T47D (cell line): ENCODE measurements around the gene C11orf65.
"Not testable (repeated sequence)": the region's sequence is repeated elsewhere in the genome, so short reads cannot be mapped to it uniquely, and the experiment has no call there.

Experiments
- DNase-seq, 2 experiments: peaks; one replicate each; pipeline versions ENCODE4 v3.0.0 to v3.0.0-alpha.2; 2011 to 2012; ENCODE audit warnings: low read depth in 1 of 2, low spot score in 1 of 2
- JUND ChIP-seq: IDR thresholded peaks from 2 replicates; pipeline ENCODE4 v1.6.1; 2012; ENCODE audit warnings: low read depth
- in situ Hi-C: cut with HindIII; loops from 2 replicates; pipeline ENCODE4 v1.10.0; 2016; ENCODE audit warnings: low sequenced_read_pairs, low pct_unique_long_range_greater_than_20kb

The C11orf65 gene

DNA sequence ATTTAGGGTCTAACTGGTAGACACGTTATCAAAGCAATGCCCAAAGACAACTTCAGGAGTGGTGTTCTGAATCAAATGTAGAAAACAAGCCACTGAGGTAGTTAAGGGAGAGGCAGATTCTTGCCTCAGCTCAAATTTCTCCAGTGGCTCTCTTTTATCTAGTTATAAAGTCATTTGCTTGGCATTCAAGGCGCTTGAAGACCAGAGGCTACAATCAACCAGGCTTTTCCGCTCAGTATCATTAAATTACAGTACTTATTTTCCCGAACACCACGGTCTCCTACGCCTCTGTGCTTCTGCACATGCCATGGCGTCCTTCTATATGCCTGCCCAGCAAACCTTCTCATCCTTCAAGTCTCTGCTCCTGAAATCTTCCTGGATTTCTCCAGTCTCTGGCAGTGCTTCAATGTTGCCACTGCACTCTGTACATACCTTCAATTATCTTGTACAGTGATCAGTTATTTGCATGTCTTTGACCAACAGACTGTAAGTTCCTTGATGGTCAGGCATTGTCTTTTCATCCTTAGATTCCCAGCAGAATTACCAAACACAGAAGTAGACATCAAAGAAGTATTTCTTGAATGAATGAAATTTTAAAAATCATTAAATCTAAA lies 29.4 kb upstream of the C11orf65 start:
- no peak for TF ChIP-seq JUND
- in situ Hi-C loops, result no loop called here
- DNase-seq, result peak; percentile 59 to 82

DNA sequence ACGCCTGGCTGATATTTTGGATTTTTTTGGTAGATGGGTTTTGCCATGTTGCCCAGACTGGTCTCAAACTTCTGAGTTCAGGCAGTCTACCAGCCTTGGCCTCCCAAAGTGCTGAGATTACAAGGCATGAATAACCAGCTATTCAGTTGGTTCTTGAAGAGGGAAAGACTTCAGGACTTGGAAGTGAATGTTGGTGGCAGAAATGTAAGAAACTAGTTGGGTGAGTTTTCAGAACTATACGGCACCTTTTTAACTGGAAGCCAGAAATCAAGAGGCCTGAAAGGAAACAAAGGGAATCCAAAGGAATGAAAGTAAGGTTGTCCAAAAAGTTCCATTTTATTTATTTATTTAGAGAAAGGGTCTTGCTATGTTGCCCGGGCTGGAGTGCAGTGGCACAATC lies 28.0 kb upstream of the C11orf65 start:
- peak in 1 of 2 experiments; percentile 30 for DNase-seq
- in situ Hi-C loops, result no loop called here
- no peak for TF ChIP-seq JUND

DNA sequence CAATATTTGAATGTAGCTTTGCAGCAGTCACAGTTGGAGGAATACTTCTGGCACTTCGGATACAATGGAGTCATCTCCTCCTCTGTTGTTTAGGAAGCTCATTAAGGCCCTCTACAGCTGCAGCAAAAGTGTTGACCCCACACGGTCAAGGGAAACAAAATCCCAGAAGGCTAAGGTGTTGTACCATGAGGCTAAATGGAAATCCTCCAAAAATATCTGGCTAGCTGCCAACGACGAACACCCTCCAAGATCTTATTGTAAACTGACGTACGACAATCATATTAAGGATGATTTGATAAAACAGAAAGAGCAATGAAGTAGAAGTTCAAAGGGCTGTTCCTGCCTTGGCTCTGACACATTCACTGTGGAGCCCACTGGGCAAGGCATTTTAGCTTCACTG lies 26.9 kb upstream of the C11orf65 start:
- DNase-seq, result no peak
- no peak for TF ChIP-seq JUND
- in situ Hi-C loops, result no loop called here

DNA sequence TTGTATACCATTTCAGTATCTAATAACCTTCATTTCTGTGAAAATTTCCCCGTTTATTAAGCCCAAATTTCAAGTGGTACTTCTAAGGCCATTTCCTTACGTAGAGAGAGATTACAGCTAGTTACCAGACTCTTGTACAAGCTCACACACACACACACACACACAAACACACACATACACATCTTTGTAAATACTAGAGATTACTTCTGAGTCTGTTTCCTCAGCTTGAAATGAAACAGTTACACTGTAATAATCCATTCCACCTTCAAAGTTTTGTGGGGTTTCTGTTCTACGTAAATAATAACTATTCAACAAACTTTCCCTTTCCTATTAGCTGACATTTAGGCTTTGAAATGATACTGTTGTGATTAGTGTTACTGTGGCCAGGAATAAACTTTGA lies 24.6 kb upstream of the C11orf65 start:
- no peak for TF ChIP-seq JUND
- no peak for DNase-seq
- in situ Hi-C loops, result no loop called here

DNA sequence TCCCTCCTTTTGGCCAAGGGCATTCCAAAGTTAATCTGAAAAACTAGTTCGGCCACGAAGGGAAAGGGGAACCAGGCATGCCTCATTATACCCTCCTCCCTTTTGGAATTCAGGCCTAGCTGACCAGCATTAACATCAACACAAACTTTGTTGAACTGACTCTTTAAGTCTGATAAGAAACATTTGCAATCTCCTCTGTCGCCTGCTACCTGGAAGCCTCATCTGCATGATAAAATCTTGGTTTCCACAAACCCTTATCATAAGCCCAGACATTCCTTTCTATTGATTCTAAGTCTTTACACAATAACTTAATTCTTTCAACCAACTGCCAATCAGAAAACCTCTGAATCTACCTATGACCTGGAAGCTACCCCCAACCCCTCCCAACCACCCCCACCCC lies 19.5 kb upstream of the C11orf65 start:
- no peak for TF ChIP-seq JUND
- DNase-seq, result no peak
- in situ Hi-C loops, result no loop called here

DNA sequence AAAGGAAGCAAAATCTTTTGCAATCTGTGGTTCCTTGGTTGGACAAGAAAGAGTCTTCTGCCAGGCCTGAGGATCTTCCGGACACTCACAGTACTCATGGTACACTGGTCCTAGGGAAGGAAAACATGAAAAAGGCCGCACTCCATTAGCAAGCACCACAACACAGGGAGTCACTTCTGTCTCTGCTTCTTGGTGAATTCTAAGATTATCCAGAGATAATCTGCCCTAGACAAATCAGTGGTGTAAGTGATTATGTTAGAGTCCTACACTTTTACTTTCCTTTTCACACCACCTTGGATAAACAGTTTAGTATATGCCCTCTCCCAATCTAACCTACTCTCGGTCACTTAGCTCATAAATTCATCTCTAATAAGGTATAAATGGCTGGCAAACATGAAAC lies 19.0 kb upstream of the C11orf65 start:
- no peak for DNase-seq
- TF ChIP-seq JUND, result no peak
- in situ Hi-C loops, result no loop called here

DNA sequence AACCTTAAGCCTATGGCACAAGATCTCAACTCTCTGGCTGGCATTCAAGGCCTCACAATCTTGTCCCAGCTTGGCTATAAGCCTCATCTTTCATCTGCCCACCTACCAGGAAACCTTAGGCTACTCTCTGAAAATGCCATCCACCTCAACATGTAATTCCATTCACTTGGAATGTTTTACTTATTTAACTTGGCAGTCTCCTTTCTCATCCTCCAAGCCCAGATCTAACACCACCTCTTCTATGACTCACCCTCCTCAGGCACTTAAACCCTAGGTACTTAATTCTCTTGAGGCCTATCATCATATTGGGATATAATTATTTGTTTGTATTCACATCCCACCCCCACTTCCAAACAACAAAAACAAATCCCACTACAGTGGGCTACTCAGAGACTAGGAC lies 15.8 kb upstream of the C11orf65 start:
- in situ Hi-C loops, result no loop called here
- TF ChIP-seq JUND, result no peak
- peak in 1 of 2 experiments; percentile 31 for DNase-seq

DNA sequence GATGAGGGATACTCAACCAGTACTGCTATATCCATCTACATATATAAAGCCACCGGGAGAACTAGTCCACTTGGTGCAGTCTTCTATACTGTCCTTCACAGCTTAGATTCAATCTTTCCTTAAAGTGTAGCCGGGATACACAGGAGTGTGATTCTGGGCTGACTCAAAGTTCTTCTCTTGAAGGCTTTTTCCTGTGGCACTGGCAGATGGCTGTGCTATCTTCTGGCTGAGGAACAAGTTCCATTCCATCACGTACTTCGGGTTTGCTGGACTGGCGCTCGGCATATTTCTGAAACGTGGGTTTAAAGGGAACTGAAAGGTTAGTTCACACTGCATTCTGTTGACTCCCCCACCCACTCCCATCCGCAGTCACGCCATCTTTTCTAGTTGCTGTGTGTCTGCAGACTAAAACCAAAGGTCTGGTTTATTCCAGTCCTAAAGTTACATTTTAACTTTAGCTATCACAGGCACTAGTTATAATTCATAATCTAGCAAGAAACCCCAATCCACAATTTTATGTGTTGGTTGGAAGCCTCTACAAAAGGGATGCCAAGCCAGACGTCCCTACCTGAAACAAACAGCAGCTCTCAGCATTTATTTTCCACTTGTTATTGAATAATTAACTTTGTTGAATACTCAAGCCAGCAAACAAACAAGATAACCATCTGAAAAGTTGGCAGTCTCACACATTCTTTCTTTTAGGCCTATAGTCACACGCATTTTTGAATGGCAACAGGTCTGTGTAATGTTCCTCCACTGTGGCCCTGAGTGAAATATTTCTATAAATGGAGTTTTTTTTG lies 7.5 kb upstream of the C11orf65 start:
- TF ChIP-seq JUND, result no peak; the same call in 1 of the 2 replicates
- in situ Hi-C loops, result no loop called here
- peak; percentile 37 to 84 for DNase-seq

DNA sequence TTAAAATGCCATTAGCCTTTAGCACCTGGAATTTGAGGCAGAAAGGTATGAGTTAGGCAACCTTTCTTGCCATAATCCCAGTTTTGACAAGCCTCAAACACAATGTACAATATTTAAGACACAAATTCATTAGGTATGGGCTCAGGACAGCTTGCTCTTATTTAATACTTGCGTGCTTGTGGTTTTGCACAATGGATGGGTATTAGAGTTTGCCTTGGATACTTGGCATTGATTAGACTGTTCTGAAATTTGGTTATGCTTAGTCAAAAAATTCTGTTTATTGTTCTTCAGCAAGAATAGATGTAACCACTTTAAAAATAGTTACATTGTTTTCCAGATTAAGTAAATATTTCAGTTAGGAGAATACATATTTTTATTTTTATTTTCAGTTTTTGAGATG lies 5.4 kb upstream of the C11orf65 start:
- no peak for DNase-seq
- in situ Hi-C loops, result no loop called here
- TF ChIP-seq JUND, result no peak

DNA sequence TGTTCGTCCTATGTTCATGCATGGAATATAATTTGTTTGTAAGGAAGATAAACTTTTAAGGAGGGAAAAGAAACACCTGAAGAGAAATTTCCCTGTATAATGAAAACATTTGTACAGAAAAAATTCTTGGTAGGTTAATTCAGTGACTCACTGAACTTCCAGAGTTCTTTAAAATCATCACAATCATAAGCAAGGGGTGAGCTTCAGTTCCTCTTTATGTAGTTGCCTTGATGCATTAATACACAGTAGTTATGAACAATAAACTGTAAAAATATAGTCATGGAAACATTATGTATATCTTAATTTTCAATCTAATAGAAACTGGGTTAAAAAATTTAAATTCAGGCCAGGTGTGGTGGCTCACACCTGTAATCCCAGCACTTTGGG lies 1.1 kb upstream of the C11orf65 start:
- no peak for TF ChIP-seq JUND
- in situ Hi-C loops, result no loop called here
- no peak for DNase-seq

DNA sequence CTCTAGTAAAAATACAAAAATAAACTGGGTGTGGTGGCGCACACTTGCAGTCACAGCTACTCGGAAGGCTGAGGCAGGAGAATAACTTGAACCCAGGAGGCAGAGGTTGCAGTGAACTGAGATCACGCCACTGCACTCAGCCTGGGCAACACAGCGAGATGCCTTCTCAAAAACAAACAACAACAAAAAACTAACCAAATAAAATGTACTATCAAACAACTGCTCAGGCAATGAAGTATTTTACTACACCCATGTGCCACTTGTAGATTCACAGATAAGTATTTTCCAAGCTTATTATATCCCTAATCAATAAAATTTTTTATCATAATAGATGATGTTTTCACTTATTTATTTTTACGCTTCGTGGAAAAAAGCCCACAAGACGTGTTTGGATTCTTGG lies 924 bp downstream of the C11orf65 start:
- DNase-seq, result no peak
- no peak for TF ChIP-seq JUND
- in situ Hi-C loops, result no loop called here

DNA sequence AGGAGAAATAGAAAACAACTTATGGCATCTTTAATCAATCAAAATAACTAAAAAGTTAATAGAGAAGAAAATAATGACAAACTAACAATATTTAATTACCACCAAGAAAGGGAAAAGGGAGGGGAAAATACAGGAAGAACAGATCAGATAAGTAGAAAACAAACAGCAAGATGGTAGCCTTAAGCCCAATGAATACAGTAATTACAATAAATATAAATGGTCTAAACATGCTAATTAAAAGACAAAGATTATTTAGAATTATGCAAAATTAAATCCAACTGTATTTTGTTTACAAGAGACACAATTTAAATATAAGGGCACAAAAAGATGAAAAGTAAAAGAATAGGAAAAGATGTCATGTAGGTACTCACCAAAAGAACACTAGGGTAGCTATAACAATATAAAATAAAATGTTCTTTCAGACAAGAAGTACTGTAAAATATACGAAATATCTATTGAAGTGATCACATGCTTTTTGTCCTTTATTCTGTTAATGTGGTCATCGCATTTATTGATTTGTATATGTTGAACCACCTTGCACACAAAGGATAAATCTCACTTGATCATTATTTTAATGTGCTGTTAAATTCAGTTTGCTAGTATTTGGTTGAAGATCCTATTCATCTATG lies 14.0 kb downstream of the C11orf65 start:
- no peak for DNase-seq
- in situ Hi-C loops, result no loop called here
- TF ChIP-seq JUND, result no peak

DNA sequence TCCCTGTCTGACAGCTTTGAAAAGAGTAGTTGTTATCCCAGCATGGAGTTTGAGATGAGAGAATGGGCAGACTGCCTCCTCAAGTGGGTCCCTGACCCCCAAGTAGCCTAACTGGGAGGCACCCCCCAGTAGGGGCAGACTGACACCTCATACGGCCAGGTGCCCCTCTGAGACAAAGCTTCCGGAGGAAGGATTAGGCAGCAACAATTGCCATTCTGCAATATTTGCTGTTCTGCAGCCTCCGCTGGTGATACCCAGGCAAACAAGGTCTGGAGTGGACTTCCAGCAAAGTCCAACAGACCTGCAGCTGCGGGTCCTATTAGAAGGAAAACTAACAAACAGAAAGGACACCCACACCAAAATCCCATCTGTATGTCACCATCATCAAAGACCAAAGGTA lies 25.9 kb downstream of the C11orf65 start:
- in situ Hi-C loops, DNase-seq: not testable (repeated sequence)

DNA sequence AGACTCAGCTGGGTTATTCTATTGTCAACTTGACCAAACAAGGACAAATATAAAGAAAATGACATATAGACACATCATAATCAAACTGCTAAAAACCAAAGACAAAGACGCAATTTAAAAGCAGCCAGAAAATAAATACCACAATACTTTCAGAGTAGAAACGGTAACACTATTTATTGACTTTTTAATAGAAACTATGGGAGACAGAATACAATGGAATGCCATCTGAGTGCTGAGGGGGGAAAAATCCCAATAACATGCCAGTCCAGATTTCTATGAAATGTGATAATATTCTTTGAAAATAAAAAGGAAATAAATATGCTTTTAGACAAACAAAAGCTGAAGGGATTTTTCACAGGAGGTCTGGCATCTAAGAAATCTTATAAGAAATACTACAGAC lies 30.7 kb downstream of the C11orf65 start:
- DNase-seq, result no peak
- TF ChIP-seq JUND, result no peak
- in situ Hi-C loops, result no loop called here
